Activated CD4-positive, alpha-beta T cell treated with anti-CD3 and anti-CD28 coated beads for 4 hours (primary cell): ENCODE data around the gene TSPAN14.
"Not testable (repeated sequence)": the region's sequence is repeated elsewhere in the genome, so short reads cannot be mapped to it uniquely, and the experiment has no call there.

ENCODE experiments used
- DNase-seq, 2 donors: peaks; one replicate each; pipeline ENCODE4 v3.0.0-alpha.2; 2020

The TSPAN14 gene

DNA sequence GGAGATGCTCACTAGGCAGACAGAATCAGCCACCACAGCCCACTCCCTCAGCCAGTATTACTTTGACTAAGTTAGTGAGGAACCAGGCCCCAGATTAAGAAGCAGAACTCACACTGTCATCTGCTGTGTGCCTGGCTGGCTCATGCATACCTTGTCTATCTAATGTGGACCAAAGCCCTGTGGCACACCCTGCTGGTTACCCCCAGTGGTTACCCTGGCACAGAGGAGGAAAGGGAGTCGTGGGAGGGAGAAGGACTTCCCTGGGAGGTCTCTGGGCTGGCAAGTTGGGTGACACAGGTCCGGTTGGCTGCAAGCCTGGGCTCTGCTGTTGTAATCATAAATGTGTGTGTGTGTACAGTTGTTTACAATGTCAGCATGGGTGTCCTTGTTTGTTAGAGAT, 76.1 kb downstream of the TSPAN14 start:
- peak; percentile 34 to 39 for DNase-seq

DNA sequence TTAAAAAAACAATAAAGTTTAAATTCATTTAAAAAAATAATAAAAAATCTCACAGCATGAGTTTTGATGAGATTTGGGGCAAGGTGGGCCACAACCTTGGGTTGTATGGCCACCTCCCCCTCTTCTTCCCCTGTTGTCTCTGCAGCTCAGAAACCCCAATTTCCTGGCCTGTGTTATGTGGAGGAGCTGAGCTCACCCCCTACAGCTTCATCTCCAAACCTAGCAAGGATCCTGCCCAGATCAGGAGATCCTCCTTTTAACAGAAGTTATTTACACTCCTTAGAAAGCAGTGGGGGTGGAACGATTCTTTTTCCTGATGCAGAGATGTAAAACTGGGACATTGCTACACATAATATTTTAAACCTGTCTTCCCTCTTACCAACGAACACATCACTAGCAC, 76.7 kb downstream of the TSPAN14 start:
- no peak for DNase-seq

DNA sequence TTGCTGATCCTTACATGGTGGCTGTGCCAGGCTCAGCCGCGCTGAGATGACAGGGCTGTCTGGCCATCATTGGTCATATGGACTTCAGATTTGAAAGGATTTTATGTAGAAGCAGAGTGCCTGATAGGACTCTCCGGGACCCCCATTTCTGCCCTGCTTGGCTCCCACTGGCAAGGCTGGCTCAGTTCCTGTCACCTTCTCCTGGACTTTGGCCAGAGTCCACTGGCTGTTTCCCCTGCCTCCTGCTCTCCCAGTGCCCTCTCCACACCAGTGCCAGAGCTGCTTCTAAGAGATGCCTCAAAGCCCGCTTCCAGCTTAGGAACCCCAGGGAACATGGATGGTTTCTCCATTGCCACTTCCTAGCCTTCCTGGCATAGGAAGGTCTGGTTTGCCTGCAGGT, 78.5 kb downstream of the TSPAN14 start:
- DNase-seq: no peak

GRCh38 chr10:80534059-80534458, 79.9 kb downstream of the TSPAN14 start:
- not testable (repeated sequence) for DNase-seq

DNA sequence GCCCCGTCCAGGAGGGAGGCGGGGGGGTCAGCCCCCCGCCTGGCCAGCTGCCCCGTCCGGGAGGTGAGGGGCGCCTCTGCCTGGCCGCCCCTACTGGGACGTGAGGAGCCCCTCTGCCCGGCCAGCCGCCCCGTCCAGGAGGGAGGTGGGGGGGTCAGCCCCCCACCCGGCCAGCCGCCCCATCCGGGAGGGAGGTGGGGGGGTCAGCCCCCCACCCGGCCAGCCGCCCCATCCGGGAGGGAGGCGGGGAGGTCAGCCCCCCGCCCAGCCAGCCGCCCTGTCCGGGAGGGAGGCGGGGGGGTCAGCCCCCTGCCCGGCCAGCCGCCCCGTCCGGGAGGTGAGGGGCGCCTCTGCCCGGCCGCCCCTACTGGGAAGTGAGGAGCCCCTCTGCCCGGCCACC, 80.5 kb downstream of the TSPAN14 start:
- DNase-seq: not testable (repeated sequence)

- peak; percentile 70 to 74 for DNase-seq
These were observed 81.7 kb downstream of the TSPAN14 start for GRCh38 chr10:80535671-80536360.

GRCh38 chr10:80536361-80536835, 82.3 kb downstream of the TSPAN14 start:
- DNase-seq: no peak

DNA sequence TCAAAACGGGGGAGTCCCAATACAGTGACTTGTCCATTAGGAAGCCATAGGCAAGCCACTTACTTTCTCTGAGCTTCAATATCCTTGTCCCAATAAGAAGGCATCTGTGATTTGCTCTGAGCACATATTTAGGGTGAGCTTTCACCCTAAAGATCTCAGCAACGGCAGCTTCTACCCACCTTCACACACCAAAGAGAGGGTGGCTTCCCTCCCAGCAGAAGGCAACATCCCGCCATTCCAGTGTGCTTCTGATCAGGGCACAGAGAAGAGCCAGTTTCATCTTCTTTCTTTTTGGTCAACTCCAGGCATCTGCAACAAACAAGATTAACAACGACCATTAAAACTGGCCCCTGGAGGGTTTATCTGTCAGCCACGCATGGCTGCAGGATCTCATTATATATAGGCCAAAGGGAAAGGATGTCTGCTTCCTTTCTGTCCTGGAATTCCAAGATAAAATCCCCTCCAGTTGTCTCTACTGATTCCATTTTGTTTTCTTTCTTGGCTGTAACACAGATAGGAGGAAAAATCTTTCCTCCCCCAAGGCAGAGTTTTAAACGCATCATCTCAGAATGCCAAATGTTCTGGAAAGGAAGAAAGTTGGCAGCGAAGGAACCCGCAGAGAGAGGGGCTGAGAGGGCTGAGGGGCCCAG, 83.1 kb downstream of the TSPAN14 start:
- no peak for DNase-seq

DNA sequence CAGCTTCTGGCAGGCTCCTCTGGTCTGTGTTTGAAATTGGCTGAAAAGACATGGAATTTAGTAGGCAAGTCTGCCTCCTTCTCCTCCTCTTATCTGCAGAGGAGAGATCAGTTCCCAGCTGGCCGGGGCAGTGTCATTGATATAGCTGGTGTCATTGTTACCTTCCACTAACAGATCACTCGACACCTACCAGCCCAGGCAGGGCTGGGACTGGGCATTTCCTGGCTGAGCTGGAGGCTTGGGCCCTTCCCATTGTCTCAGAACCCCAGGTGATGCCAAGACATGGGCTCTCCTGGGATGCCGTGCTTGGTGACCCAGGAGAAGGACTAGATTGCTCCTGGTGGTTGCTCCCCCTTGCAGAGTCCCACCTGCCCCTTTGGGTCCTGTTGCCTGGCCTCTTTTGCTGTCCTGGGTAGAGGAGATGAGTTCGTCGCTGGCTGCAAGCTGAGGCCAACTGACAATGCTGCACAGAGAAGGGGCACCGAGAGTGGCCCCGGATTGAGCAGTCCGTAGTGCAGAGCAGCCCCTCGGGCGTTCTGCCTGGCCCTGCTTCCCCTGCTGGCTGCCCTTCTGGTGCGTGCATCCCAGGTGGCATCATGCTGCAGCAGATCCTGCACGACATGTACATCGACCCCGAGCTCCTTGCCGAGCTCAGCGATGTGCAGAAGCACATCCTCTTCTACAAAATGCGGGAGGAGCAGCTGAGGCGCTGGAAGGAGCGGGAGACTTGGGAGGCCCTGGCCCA, 83.8 kb downstream of the TSPAN14 start, which contains the start of gene SH2D4B:
Gene SH2D4B, plus strand, starts transcription at position 167 of the 745 bp plus-strand sequence. Its CDS starts 430 bp downstream, at position 597.
- no peak for DNase-seq

GRCh38 chr10:80538481-80539185, 84.5 kb downstream of the TSPAN14 start:
- no peak for DNase-seq

GRCh38 chr10:80539421-80540031, 85.4 kb downstream of the TSPAN14 start:
- no peak for DNase-seq

- no peak for DNase-seq
These were observed 86.0 kb downstream of the TSPAN14 start for GRCh38 chr10:80540136-80540535.

DNA sequence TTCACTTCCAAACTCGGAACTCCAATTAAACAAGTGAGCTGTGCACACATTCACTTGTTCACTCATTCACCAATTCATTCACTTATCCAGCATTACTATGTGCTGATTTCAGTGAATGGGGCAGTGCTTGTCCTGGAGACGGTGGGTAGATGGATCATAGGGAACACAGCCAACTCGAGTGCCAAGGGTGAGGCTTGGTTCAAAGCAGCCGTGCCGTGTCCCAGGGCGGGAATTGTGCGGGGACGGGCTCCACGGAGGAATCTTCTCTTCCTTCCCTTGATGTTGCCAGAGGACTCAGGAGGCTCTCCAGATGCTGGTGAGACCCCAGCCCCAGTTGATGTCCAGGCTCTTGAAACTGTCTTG, 86.5 kb downstream of the TSPAN14 start:
- no peak for DNase-seq

GRCh38 chr10:80540981-80541750, 87.1 kb downstream of the TSPAN14 start:
- DNase-seq: no peak

DNA sequence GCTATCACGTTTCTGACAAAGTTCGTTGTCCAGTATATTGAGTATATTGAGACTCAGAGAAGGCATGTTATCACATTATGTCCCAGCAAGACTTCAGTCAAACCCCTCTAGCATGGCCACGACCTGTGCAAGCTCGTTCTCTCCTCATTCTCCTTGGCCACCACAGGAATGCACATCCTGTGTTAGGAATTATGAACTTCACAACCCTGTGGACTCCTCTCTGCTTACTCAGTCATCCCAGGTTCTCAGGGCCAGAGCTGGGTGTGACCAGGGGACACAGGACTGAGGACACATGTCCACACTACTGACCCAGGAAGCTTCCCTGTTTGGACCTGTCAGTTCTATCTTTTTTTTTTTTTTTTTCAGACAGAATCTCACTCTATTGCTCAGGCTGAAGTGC, 87.9 kb downstream of the TSPAN14 start:
- DNase-seq: no peak

DNA sequence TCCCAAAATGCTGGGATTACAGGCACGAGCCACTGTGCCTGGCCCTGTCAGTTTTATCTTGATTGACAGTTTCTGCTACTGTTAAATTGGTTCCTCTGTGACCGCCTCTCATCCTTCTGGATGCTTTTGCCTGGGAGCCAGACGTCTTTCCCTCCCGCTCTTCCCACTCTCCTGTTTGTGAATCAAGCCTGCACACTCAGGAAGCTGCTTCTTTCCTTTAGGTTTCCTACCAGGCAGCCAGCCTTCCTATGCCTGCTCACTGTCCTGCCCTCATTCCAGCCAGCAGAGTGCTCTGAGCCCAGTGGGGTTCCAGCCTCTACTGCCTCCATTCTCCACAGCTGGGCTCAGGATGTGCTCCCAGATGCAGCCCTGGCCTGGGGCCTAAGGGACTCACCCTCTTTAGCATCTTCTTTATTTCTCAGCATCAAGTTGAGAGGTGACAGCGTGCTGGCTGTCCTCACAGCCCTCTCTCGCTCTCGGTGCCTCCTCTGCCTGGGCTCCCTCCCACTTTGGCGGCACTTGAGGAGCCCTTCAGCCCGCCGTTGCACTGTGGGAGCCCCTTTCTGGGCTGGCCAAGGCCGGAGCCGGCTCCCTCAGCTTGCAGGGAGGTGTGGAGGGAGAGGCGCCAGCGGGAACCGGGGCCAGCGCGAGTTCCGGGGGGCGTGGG, 88.7 kb downstream of the TSPAN14 start:
- DNase-seq: no peak

DNA sequence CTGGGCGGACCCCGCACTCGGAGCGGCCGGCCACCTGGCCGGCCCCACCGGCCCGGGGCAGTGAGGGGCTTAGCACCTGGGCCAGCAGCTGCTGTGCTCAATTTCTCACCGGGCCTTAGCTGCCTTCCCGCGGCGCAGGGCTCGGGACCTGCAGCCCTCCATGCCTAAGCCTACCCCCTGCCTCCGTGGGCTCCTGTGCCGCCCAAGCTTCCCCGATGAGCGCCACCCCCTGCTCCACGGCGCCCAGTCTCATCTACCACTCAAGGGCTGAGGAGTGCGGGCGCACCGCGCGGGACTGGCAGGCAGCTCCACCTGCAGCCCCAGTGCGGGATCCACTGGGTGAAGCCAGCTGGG, 89.2 kb downstream of the TSPAN14 start:
- not testable (repeated sequence) for DNase-seq

DNA sequence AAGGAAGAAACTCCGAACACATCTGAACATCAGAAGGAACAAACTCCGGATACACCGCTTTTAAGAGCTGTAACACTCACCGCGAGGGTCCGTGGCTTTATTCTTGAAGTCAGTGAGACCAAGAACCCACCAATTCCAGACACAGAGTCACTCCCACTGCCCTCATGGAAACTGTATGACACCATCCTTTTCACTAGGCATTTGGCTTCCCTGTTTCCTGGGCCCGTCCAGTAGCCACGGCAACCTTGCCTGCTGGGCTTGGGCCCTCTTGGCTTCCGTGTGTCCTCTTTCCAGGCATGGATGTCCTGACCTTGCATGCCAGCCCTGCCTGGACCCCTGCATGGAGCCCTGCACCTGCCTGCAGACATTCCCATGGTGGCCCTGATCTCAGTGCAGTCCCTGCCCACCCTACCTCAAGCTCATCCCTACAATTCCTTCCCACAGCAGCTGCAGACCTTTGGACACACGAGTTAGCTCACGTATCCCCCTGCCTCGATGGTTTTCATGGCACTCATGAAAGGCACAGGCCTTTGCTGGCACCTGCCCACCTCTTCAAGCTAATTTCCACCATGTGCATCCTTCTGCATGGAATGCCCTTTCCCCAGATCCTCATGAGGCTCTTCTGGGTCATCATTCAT, 90.3 kb downstream of the TSPAN14 start:
- DNase-seq: no peak

DNA sequence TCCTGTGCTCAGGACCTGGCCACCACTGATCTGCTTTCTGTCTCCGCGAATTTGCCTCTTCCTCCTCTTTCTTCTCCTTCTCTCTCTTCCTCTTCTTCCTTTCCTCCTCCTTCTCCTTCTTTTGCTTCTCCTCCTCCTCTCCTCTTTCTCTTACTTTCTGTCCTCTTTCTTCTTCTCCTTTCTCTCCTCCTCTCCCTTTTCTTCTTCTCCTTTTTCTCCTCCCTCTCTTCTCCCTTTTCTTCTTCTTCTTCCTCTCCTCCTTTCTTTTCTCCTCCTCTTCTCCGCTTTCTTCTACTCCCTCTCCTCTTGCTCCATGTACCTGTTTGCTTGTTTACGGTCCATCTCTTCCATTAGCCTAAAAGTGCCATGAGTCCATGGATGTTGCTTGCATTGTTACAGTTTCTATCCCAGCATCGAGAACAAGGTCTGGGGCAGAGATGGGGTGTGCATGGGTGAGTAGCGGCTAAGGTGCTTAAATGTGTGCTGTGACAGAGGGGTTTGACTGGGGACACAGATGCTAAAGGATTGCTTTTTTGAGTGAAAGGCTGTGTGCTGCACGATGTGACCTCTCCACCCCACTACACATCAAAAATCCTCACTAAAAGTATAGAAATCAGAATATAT, 91.3 kb downstream of the TSPAN14 start:
- DNase-seq: no peak

DNA sequence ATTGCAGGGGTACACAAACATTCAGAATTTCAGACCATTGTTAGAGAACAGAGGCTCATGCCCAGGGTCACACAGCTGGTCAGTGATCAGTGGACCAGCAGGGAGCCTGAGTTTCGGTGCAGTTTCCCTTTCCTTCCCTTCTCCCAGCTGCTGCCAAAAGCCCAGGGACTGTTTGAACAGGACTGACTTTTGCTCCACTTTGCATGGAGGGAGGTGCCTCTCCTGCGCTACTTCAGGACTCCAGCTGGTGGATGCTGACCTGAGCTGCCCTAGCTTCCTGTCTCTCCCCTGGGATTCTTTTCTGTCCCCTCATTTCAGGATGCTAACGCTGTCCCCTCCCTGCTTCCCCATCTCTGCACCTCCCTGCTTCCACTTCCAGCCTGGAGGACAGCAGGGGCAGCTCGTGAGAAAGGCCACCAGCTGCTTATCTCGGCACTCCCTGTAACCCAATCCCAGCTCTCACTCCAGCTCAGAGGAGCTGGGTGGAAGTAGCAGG, 98.1 kb downstream of the TSPAN14 start:
- no peak for DNase-seq
